H9 (cell line): ENCODE data around the gene KLHDC2. TPM values are rescaled to one million over a fixed set of nuclear protein-coding genes. Genes with fewer than 3 reads are reported as not detected.

Source experiments
- DNase-seq: peaks from one replicate; pipeline ENCODE4 v3.0.0-alpha.2; 2017
- H2AFZ ChIP-seq: one replicate; pipeline ENCODE4 v1.6.1; 2013; ENCODE audit warnings: mild to moderate bottlenecking, low read length, control low read depth, moderate library complexity
- H2AK5ac ChIP-seq: 2 replicates; pipeline ENCODE4 v1.6.1; 2013; ENCODE audit warnings: low read length, control low read depth, mixed read lengths; ENCODE audit not compliant: insufficient read length
- H2BK120ac ChIP-seq: one replicate; pipeline ENCODE4 v1.6.1; 2013; ENCODE audit warnings: low read depth, mild to moderate bottlenecking, low read length, control low read depth, inconsistent platforms; ENCODE audit not compliant: poor library complexity, severe bottlenecking
- H2BK12ac ChIP-seq: 2 replicates; pipeline ENCODE4 v1.6.1; 2013; ENCODE audit warnings: low read length, control low read depth, mixed read lengths, low read depth; ENCODE audit not compliant: insufficient read length
- H2BK15ac ChIP-seq: 2 replicates; pipeline ENCODE4 v1.6.1; 2013; ENCODE audit warnings: low read depth, low read length, control low read depth
- H2BK20ac ChIP-seq: one replicate; pipeline ENCODE4 v1.6.1; 2013; ENCODE audit warnings: low read depth, mild to moderate bottlenecking, low read length, control low read depth, inconsistent platforms; ENCODE audit not compliant: poor library complexity, severe bottlenecking
- H2BK5ac ChIP-seq: 2 replicates; pipeline ENCODE4 v1.6.1; 2013; ENCODE audit warnings: low read length, control low read depth, mixed read lengths; ENCODE audit not compliant: insufficient read length
- H3K14ac ChIP-seq: 2 replicates; pipeline ENCODE4 v1.6.1; 2013; ENCODE audit warnings: low read length, control low read depth; ENCODE audit not compliant: insufficient read depth
- H3K18ac ChIP-seq: 2 replicates; pipeline ENCODE4 v1.6.1; 2013; ENCODE audit warnings: low read depth, mild to moderate bottlenecking, mixed read lengths, low read length, control low read depth; ENCODE audit not compliant: insufficient read length
- H3K23ac ChIP-seq: 2 replicates; pipeline ENCODE4 v1.6.1; 2013; ENCODE audit warnings: low read length, control low read depth, mixed read lengths, low read depth; ENCODE audit not compliant: insufficient read length
- H3K23me2 ChIP-seq: 2 replicates; pipeline ENCODE4 v1.6.1; 2013; ENCODE audit warnings: low read depth, mild to moderate bottlenecking, mixed read lengths, low read length, control low read depth; ENCODE audit not compliant: insufficient read length, poor library complexity, severe bottlenecking
- H3K27ac ChIP-seq: 2 replicates; pipeline ENCODE4 v1.5.1; 2013; ENCODE audit warnings: low read length, control low read depth, mixed read lengths, low read depth; ENCODE audit not compliant: insufficient read length
- H3K27me3 ChIP-seq: 2 replicates; pipeline ENCODE4 v1.6.1; 2013; ENCODE audit warnings: low read length, control low read depth, inconsistent platforms; ENCODE audit not compliant: insufficient read depth
- H3K4ac ChIP-seq: 2 replicates; pipeline ENCODE4 v1.6.1; 2013; ENCODE audit warnings: low read depth, mild to moderate bottlenecking, control low read depth, inconsistent platforms, low read length, moderate library complexity
- H3K4me1 ChIP-seq: 2 replicates; pipeline ENCODE4 v1.6.1; 2013; ENCODE audit warnings: low read length, control low read depth, inconsistent platforms; ENCODE audit not compliant: insufficient read depth
- H3K4me2 ChIP-seq: 2 replicates; pipeline ENCODE4 v1.6.1; 2013; ENCODE audit warnings: low read length, control low read depth, mixed read lengths; ENCODE audit not compliant: insufficient read length, insufficient read depth
- H3K56ac ChIP-seq: 2 replicates; pipeline ENCODE4 v1.6.1; 2013; ENCODE audit warnings: low read depth, mild to moderate bottlenecking, mixed read lengths, low read length, control low read depth; ENCODE audit not compliant: insufficient read length
- H3K79me1 ChIP-seq: 2 replicates; pipeline ENCODE4 v1.6.1; 2013; ENCODE audit warnings: low read depth, mild to moderate bottlenecking, moderate library complexity, low read length, control low read depth, inconsistent platforms; ENCODE audit not compliant: insufficient read depth, poor library complexity, severe bottlenecking
- H3K79me2 ChIP-seq: 2 replicates; pipeline ENCODE4 v1.6.1; 2013; ENCODE audit warnings: low read length, control low read depth, inconsistent platforms; ENCODE audit not compliant: insufficient read depth
- H3K9ac ChIP-seq: 2 replicates; pipeline ENCODE4 v1.6.1; 2013; ENCODE audit warnings: low read length, control low read depth, mixed read lengths; ENCODE audit not compliant: insufficient read length; ENCODE audit errors: extremely low read depth
- H3K9me3 ChIP-seq: one replicate; pipeline ENCODE4 v1.6.1; 2013; ENCODE audit warnings: low read depth, low read length, inconsistent platforms; ENCODE audit not compliant: control insufficient read depth
- H3T11ph ChIP-seq: one replicate; pipeline ENCODE4 v1.6.1; 2013; ENCODE audit warnings: mild to moderate bottlenecking, low read length, control low read depth, inconsistent platforms
- H4K20me1 ChIP-seq: one replicate; pipeline ENCODE4 v1.6.1; 2013; ENCODE audit not compliant: control insufficient read depth, insufficient read length, insufficient read depth
- H4K5ac ChIP-seq: 2 replicates; pipeline ENCODE4 v1.6.1; 2013; ENCODE audit warnings: low read depth, mild to moderate bottlenecking, mixed read lengths, low read length, control low read depth; ENCODE audit not compliant: insufficient read length
- H4K8ac ChIP-seq: replicated peaks from 2 replicates; pipeline ENCODE4 v1.6.1; 2013; ENCODE audit warnings: low read length, control low read depth, mixed read lengths, low read depth; ENCODE audit not compliant: insufficient read length
- H4K91ac ChIP-seq: 2 replicates; pipeline ENCODE4 v1.6.1; 2013; ENCODE audit warnings: low read depth, mild to moderate bottlenecking, moderate library complexity, mixed read lengths, low read length, control low read depth; ENCODE audit not compliant: insufficient read length
- H3K27ac Mint-ChIP-seq, 3 experiments: 2 replicates in 2 of 3; 3 replicates in 1 of 3; pipeline ENCODE4 v1.8.0; 2020 to 2021; ENCODE audit warnings: mixed read lengths in 3 of 3, mild to moderate bottlenecking in 1 of 3, moderate library complexity in 1 of 3
- H3K27me3 Mint-ChIP-seq: 2 replicates; pipeline ENCODE4 v1.8.0; 2021; ENCODE audit warnings: low read depth, mild to moderate bottlenecking, moderate library complexity, mixed read lengths
- H3K36me3 Mint-ChIP-seq, 3 experiments: 2 replicates in 2 of 3; 3 replicates in 1 of 3; pipeline ENCODE4 v1.8.0; 2020 to 2021; ENCODE audit warnings: low read depth in 3 of 3, mixed read lengths in 3 of 3; ENCODE audit not compliant: insufficient read depth in 1 of 3
- H3K4me1 Mint-ChIP-seq, 2 experiments: 2 replicates each; pipeline ENCODE4 v1.8.0; 2020; ENCODE audit warnings: mixed read lengths in 2 of 2
- H3K4me3 Mint-ChIP-seq, 2 experiments: 2 replicates in 1 of 2; 3 replicates in 1 of 2; pipeline ENCODE4 v1.8.0; 2020 to 2021; ENCODE audit warnings: mild to moderate bottlenecking in 2 of 2, mixed read lengths in 2 of 2, moderate library complexity in 1 of 2
- H3K9me3 Mint-ChIP-seq, 2 experiments: 2 replicates in 1 of 2; 3 replicates in 1 of 2; pipeline ENCODE4 v1.8.0; 2020; ENCODE audit warnings: mild to moderate bottlenecking in 2 of 2, mixed read lengths in 2 of 2, moderate library complexity in 1 of 2
- WGBS: extraction: QIAGEN DNeasy Blood & Tissue Kit; methylation state at CpG from one replicate; pipeline ENCODE4 v1.1.7; 2013; ENCODE audit warnings: missing lambda C conversion rate, low lambda C conversion rate, mixed read lengths; ENCODE audit not compliant: insufficient read length; ENCODE audit errors: extremely low coverage; 5-methylcytosine and 5-hydroxymethylcytosine counted together
- total RNA-seq: library from RNA; stranded (reverse); gene quantifications from 2 replicates; pipeline ENCODE4 v1.2.1, GENCODE V29; 2021
- TF ChIP-seq, protein P1 (sequence below): fragments of 200-600 bp; sonication (generic); conservative IDR thresholded peaks from 3 replicates; pipeline ENCODE4 v1.8.0; 2021; ENCODE audit warnings: antibody characterized with exemption, mild to moderate bottlenecking

Gene KLHDC2
- total RNA-seq, 1 experiment from 2014 or later = 41.6 TPM

DNA sequence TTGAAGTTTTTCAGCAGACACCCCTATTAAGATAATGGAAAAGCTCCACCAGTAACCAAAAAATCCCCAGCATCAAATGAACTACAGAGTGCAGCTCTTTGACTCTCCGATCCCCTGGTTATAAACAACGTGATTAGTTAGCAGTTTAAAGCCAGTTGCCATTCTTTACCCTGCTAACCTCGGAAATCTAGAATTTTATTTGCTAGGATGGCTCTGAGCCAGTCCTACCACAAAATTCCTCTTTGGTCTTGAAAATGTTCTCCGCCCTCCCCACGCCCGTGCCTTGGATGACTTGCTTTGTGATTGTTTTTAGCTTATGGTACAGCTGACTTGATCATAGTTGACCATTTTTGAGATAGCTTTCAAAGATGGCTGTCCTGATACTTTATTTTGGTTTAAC lies 1.2 kb downstream of the KLHDC2 start:
- no peak overlapping the region for H2BK5ac ChIP-seq
- no peak overlapping the region for H4K8ac ChIP-seq
- Mint-ChIP-seq H3K4me3 (peak overlapping the region; percentile 94 to 99), H3K36me3 (peaks cover 0 to 5% (median 4%) of the 10 kb centered on the region in 3 experiments; a peak in 2 of 7 replicates), H3K9me3 (0 out of 5 replicates have a peak, but pooled peaks cover 0 to 3% of the 10 kb centered on the region in 2 experiments), H3K27me3 (no peaks in the 10 kb centered on the region), H3K27ac (peak overlapping the region in 2 of 3 experiments; percentile 100; a peak in 5 of 7 replicates), H3K4me1 (peaks cover 25% of the 10 kb centered on the region in 2 experiments)
- no peak overlapping the region for H2BK120ac ChIP-seq
- no peak overlapping the region for H3K27ac ChIP-seq
- H3K14ac ChIP-seq = no peak overlapping the region
- no peaks in the 10 kb centered on the region for H3K27me3 ChIP-seq
- H4K5ac ChIP-seq = no peak overlapping the region
- H3K23me2 ChIP-seq = peaks cover 18% of the 10 kb centered on the region
- peak overlapping the region; percentile 4 for H3K18ac ChIP-seq
- TF ChIP-seq, protein P1, sequence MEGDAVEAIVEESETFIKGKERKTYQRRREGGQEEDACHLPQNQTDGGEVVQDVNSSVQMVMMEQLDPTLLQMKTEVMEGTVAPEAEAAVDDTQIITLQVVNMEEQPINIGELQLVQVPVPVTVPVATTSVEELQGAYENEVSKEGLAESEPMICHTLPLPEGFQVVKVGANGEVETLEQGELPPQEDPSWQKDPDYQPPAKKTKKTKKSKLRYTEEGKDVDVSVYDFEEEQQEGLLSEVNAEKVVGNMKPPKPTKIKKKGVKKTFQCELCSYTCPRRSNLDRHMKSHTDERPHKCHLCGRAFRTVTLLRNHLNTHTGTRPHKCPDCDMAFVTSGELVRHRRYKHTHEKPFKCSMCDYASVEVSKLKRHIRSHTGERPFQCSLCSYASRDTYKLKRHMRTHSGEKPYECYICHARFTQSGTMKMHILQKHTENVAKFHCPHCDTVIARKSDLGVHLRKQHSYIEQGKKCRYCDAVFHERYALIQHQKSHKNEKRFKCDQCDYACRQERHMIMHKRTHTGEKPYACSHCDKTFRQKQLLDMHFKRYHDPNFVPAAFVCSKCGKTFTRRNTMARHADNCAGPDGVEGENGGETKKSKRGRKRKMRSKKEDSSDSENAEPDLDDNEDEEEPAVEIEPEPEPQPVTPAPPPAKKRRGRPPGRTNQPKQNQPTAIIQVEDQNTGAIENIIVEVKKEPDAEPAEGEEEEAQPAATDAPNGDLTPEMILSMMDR = no peak
- no peak overlapping the region for H4K91ac ChIP-seq
- no peak for DNase-seq
- no peak overlapping the region for H3K23ac ChIP-seq
- H3K9ac ChIP-seq = peak overlapping the region; percentile 97
- H4K20me1 ChIP-seq = no peaks in the 10 kb centered on the region
- no peak overlapping the region for H2AK5ac ChIP-seq
- H3K79me1 ChIP-seq = no peaks in the 10 kb centered on the region
- H3K56ac ChIP-seq = no peak overlapping the region
- H3K4me1 ChIP-seq = peaks cover 5% of the 10 kb centered on the region
- H3K79me2 ChIP-seq = peaks cover 5% of the 10 kb centered on the region; the same call in 1 of the 2 replicates
- H3K4me2 ChIP-seq = peak overlapping the region; percentile 94
- H3K4ac ChIP-seq = no peak overlapping the region
- H2BK20ac ChIP-seq = no peak overlapping the region
- no peak overlapping the region for H3T11ph ChIP-seq
- no peak overlapping the region for H2BK12ac ChIP-seq
- no peaks in the 10 kb centered on the region for H3K9me3 ChIP-seq
- WGBS = no CpG with 5 or more reads among the region's 6 CpGs
- H2BK15ac ChIP-seq = no peak overlapping the region
- H2AFZ ChIP-seq = no peak overlapping the region
